Lower lobe of right lung (tissue), 2 donors: Measurements from ENCODE around the gene ZDHHC8. TPM values are rescaled to one million over a fixed set of nuclear protein-coding genes. Genes with fewer than 3 reads are reported as not detected.

ENCODE experiments used
- ATAC-seq, 2 donors: fragments of 200-7000 bp; cut with Tn5 transposase; one replicate each; pipeline ENCODE4 v1.9.1; 2020 to 2022; ENCODE audit warnings: mild to moderate bottlenecking in 2 of 2, moderate library complexity in 2 of 2
- DNase-seq: peaks from one replicate; pipeline ENCODE4 v3.0.0-alpha.2; 2020
- H3K27ac ChIP-seq: fragments of 200-600 bp; one replicate; pipeline ENCODE4 v1.8.0; 2022
- H3K27me3 ChIP-seq: fragments of 200-600 bp; one replicate; pipeline ENCODE4 v1.8.0; 2022; ENCODE audit warnings: low read depth
- H3K36me3 ChIP-seq: fragments of 200-600 bp; one replicate; pipeline ENCODE4 v1.8.0; 2022; ENCODE audit warnings: mild to moderate bottlenecking
- H3K4me1 ChIP-seq: fragments of 200-600 bp; one replicate; pipeline ENCODE4 v1.8.0; 2022
- H3K4me3 ChIP-seq: fragments of 200-600 bp; one replicate; pipeline ENCODE4 v1.8.0; 2022; ENCODE audit warnings: mild to moderate bottlenecking
- H3K9me3 ChIP-seq: fragments of 200-600 bp; one replicate; pipeline ENCODE4 v1.8.0; 2022
- CTCF ChIP-seq: fragments of 200-600 bp; IDR thresholded peaks from one replicate; pipeline ENCODE4 v1.8.0; 2022; ENCODE audit warnings: antibody characterized with exemption, mild to moderate bottlenecking
- intact Hi-C: fragments of 100-400 bp; cut with DNase I; formaldehyde crosslinking; loops from one replicate; pipeline ENCODE4 v1.11.0; 2022
- total RNA-seq: library from RNA; stranded (reverse); fragmentation: NEBNext Ultra II Directional; extraction: Animal tissue kit (Norgen Biotek cat#: 25700); gene quantifications from one replicate; pipeline ENCODE4 v1.2.1, GENCODE V29; 2021
- donor health status: DM: no; HTN: yes; CAD: no; lungs with severe emphysema.

ZDHHC8 gene
- total RNA-seq, 1 donor from 2014 or later: 77.2 TPM

DNA sequence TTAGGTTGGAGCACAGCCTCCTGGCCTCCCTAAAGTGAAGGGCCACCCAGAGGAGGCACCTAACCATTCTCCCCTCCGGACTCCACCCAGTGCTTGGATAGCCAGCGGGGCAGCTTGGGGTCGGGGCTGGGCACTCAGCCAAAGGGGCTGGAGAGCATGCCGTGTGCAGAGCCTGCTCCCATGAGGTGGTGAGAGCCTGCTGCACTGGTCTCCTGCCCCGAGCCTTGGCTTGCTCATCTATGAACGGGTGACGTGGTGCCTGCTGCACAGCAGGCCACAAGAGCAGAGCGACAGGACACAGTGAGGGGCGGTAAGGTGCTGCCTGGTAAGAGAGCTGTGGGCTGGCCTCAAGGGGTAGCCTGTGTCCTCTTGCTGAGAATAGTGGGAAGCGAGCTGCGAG lies 33.3 kb downstream of the ZDHHC8 start:
- no peaks in the 10 kb centered on the region for H3K9me3 ChIP-seq
- intact Hi-C loops: loop anchor here (10.0 kb wide), 1 partner anchor 100 kb away; the partner anchor contains the start of gene RTN4R
- TF ChIP-seq CTCF: no peak
- H3K27me3 ChIP-seq: no peaks in the 10 kb centered on the region
- H3K4me3 ChIP-seq: no peak overlapping the region
- H3K27ac ChIP-seq: no peak overlapping the region
- no peaks in the 10 kb centered on the region for H3K4me1 ChIP-seq
- ATAC-seq (no peak), DNase-seq (no peak)
- H3K36me3 ChIP-seq: no peaks in the 10 kb centered on the region

DNA sequence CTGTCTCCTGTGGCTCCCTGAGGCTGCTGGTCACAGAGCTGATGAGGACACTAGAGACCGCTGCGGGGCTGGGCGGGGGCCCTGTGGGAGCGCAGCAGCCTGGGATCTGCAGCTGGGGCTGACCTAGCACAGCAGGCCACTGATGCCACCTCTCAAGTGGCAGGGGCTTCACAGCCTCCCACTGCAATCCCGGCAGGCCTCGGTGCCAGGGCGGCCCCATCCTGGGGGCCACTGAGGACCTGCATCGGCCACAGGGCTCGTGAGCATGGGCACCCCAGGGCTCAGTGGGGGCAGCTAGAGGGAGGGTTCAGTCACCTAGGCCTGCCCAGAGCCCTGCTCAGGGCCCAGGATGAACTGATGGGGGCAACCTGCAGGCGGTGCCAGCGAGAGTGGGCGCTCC lies 33.8 kb downstream of the ZDHHC8 start:
- Histone ChIP-seq H3K36me3 (no peaks in the 10 kb centered on the region), H3K9me3 (no peaks in the 10 kb centered on the region), H3K4me3 (no peak overlapping the region), H3K27me3 (no peaks in the 10 kb centered on the region), H3K4me1 (no peaks in the 10 kb centered on the region), H3K27ac (no peak overlapping the region)
- ATAC-seq (no peak), DNase-seq (no peak)
- intact Hi-C loops: loop anchor here (10.0 kb wide), 1 partner anchor 99 kb away; the partner anchor contains the start of gene RTN4R
- no peak for TF ChIP-seq CTCF

- H3K36me3 ChIP-seq: no peaks in the 10 kb centered on the region
- intact Hi-C loops: loop anchor here (10.0 kb wide), 1 partner anchor 99 kb away; the partner anchor contains the start of gene RTN4R
- H3K27me3 ChIP-seq: no peaks in the 10 kb centered on the region
- H3K4me1 ChIP-seq: no peaks in the 10 kb centered on the region
- no peak overlapping the region for H3K4me3 ChIP-seq
- no peak for ATAC-seq
- H3K9me3 ChIP-seq: no peaks in the 10 kb centered on the region
- TF ChIP-seq CTCF: no peak
- DNase-seq: no peak
- no peak overlapping the region for H3K27ac ChIP-seq
Observed at GRCh38 chr22:20165913-20166312, 34.3 kb downstream of the ZDHHC8 start.

DNA sequence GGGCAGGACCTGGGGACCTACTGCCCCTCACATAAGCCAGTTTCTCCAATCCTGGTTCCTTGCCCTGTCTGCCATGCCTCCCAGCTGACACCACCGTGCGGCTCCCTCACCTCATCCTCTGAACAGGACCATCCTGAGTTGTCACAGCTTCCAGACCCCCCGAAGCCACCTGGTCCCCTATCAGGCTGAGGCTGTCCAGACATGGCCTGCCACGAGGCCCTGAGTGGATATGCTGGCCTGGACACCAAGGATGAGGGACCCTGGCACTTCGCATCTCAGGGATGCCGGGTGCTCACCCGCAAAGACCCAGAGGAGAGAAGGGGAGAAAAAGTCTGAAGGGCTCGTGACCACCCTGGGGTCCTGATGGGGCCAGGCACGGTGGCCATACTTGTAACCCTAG lies 35.1 kb downstream of the ZDHHC8 start:
- H3K4me3 ChIP-seq: no peak overlapping the region
- no peak overlapping the region for H3K27ac ChIP-seq
- no peaks in the 10 kb centered on the region for H3K36me3 ChIP-seq
- no peaks in the 10 kb centered on the region for H3K27me3 ChIP-seq
- TF ChIP-seq CTCF: no peak
- ATAC-seq: no peak
- no peaks in the 10 kb centered on the region for H3K9me3 ChIP-seq
- DNase-seq: no peak
- intact Hi-C loops: loop anchor here (10.0 kb wide), 1 partner anchor 98 kb away; the partner anchor contains the start of gene RTN4R
- no peaks in the 10 kb centered on the region for H3K4me1 ChIP-seq

DNA sequence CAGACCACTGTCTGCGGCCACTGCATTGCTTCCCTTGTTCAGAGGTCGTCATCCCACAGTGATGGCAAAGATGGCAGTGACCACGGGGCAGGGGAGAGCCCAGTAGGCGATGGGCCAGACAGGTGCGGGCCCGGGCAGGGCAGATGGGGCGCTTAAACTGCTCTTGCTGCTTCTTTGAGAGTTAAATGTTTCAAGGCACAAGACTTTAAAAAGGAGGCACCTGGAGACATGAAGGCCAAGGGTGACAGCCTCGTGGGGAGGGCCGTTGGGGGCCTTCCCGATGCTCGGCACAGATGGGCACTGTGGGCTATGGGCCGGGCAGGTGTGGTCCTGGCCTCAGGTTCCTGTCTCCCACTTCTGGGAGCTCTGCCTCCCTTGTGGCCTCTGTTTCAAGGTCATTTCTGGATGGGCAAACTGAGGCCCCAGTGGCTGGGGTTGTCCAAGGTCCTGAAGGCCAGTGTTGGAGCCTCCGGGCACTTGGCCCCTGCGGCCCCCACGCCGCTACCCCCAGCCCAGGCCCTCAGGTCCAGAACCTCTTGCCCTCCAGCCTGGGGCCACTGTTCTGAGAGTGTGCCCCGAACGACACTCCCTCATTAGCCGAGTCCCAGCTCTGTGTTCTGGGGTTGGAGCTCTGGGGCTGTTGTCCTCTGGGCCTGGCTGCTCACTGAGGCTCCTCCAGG lies 36.2 kb downstream of the ZDHHC8 start:
- intact Hi-C loops: loop anchor here (10.0 kb wide), 1 partner anchor 97 kb away; the partner anchor contains the start of gene RTN4R
- Histone ChIP-seq H3K27me3 (no peaks in the 10 kb centered on the region), H3K9me3 (no peaks in the 10 kb centered on the region), H3K4me1 (no peaks in the 10 kb centered on the region), H3K27ac (no peak overlapping the region), H3K36me3 (no peaks in the 10 kb centered on the region), H3K4me3 (no peak overlapping the region)
- ATAC-seq: no peak
- no peak for TF ChIP-seq CTCF
- DNase-seq: no peak
